ENCODE data around the gene GALNT12.

Gene GALNT12

DNA sequence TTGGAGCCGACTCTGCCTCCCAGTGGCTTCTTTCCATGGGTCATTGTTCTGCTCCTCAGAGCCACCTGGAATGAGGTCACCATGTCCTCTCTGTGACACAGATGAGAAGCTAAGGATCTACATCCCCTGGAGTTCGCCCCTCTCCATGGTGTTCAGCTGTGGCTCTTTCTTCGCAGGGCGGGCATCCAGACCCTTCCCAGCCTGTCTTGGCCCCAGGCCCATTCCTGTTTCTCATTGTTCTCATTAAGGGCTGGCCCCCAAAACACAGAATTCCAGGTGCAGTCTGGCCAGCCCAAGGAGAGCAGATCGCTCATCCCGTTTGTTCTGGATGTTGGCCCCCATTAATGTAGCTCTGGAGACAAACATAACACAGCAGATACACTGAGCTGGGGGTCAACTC lies 69.8 kb downstream of the GALNT12 start:
- DNase-seq (ENCODE audit: low read depth in 1 of 2, low spot score in 1 of 2) = no peak

- no peak for DNase-seq (ENCODE audit: low read depth in 1 of 2, low spot score in 1 of 2)
Observed at GRCh38 chr9:98879094-98879962, 71.9 kb downstream of the GALNT12 start.

- no peak for DNase-seq (ENCODE audit: low read depth in 1 of 2, low spot score in 1 of 2)
Observed at GRCh38 chr9:98879963-98880310, 72.5 kb downstream of the GALNT12 start.

- DNase-seq (ENCODE audit: low read depth in 1 of 2, low spot score in 1 of 2) = no peak
Observed at GRCh38 chr9:98880311-98881015, 73.0 kb downstream of the GALNT12 start.

DNA sequence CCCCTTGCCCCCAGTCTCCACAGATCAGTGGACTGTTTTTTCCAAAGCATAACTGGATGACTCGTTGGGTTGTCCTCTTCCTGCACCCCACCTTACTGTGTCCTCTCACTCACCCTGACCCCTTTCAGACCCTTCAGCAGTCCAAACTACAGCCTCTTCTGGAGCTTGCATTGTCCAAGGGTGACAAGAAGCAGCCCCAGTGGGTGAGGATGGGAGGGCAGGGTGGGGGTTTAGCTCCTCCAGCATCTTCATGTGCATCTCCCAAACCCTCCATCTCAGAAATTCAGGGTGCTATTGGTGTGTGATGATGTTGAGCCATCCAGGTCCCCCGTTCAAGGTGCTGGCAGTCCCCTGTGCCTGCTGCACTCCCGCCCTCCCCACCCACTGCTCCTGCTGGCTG lies 73.9 kb downstream of the GALNT12 start:
- no peak for DNase-seq (ENCODE audit: low read depth in 1 of 2, low spot score in 1 of 2)

DNA sequence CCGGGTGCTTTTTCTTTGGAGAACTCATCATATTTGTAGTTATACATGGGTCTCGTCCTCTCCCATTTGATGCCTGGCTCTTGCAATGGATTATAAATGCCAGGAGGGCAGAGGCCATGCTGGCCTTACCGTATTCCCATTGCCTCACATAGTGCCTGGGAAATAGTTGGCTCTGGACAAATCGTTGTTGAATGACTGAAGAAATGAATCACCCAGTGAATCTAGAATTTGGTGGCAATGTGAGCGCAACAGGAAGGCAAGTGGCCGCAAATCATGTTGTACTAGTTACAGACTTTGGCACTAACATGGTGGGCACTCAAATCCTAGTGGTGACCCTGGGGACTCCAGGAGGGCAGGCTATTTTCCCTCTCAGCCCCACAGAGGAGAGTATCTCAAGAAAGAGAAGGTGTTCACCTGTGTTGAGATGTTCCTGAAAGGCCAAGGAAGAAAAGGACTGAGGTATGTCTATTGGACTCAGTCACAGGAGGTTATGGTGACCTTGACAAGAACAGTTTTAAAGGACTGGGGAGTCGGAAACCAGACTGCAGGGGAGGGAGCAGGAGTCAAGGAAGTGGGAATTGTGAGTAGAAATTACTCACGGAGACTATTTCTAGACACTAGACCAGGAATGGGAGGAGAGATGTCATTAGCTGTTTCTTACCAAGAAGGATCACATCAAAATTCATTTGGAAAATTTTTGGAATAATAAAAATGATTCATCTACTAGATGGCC lies 74.5 kb downstream of the GALNT12 start:
- no peak for DNase-seq (ENCODE audit: low read depth in 1 of 2, low spot score in 1 of 2)

DNA sequence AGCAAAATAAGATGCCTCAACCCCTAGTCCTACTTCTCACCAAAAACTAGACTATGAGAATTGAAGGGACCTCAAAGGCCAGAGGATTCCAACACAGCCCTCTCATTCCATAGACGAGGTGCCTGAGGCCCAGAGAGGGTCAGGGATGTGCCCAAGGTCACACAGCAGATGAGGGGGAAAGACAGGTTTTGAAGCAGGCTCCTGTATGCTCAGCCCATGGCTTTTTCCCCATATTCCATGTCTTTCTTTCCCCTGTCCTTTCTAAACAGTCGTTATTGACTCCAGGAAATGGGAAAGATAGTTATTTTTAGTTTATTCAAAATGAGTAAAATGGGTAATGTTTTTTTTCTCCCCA lies 75.1 kb downstream of the GALNT12 start:
- DNase-seq (ENCODE audit: low read depth in 1 of 2, low spot score in 1 of 2) = no peak

DNA sequence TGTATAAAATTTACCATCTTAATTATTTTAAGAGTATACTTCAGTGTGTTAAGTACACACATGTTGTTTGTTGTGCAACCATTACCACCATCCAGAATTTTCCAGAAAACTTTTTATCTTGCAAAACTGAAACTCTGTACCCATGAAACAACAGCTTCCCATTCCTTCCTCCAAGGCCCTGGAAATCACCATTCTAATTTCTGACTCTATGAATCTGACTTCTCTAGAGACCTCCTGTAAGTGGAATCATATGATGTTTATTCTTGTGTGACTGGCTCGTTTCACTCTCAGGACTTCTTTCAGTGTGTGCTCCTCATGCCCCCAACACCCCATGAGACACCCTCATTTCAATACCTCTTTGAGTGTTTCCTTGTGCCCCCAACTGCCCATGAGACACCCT lies 75.8 kb downstream of the GALNT12 start:
- DNase-seq (ENCODE audit: low read depth in 1 of 2, low spot score in 1 of 2) = no peak

GRCh38 chr9:98884849-98885248 lies 77.4 kb downstream of the GALNT12 start:
- no peak for DNase-seq (ENCODE audit: low read depth in 1 of 2, low spot score in 1 of 2)

- DNase-seq (ENCODE audit: low read depth in 1 of 2, low spot score in 1 of 2) = no peak
Observed at GRCh38 chr9:98885575-98886295, 78.3 kb downstream of the GALNT12 start.

- DNase-seq (ENCODE audit: low read depth in 1 of 2, low spot score in 1 of 2) = no peak
Observed at GRCh38 chr9:98886691-98887229, 79.3 kb downstream of the GALNT12 start.

DNA sequence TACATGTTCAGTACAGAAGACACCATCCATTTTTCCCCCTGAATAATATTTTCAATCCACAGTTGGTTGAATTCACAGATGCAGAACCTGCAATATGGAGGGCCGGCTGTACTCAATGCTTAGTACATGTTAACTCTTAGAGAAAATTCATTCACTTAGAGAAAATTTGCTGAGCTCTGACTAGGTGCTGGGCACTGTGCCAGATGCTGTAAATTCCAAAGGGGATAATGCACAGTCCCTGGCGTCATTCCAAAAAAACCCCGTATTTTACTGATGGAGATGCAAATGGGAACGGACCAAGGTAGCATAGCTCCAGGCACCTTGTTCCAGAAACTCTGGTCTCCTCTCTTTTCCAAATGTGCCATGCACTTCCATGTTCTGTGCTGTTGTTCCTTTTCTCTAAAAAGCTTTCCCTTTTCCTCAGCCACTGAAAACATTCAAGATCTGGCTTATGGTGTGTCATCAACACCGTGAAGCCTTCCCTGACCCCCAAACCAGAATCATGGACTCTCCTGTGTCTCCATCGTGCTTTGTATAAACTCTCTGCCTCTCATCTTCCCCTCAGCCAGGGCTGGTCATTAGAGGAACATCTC lies 80.5 kb downstream of the GALNT12 start:
- DNase-seq (ENCODE audit: low read depth in 1 of 2, low spot score in 1 of 2) = no peak

- DNase-seq (ENCODE audit: low read depth in 1 of 2, low spot score in 1 of 2) = no peak
Observed at GRCh38 chr9:98888801-98889421, 81.4 kb downstream of the GALNT12 start.

DNA sequence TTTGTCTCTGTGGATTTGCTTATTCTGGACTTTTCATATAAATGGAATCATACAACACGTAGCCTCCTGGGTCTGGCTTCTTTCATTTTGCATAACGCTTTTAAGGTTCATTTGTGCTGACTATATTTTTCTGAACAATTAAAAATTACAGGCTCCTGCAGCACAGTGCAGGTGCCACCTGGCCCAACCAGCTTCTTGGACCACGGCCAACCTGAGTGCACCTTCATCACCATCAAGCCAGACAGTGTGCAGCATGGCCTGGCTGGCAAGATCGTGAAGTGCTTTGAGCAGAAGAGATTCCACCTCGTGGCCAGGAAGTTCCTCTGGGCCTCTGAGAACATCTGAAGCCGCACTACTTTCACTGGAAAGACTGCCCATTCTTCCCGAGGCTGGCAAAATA lies 82.8 kb downstream of the GALNT12 start:
- DNase-seq (ENCODE audit: low read depth in 1 of 2, low spot score in 1 of 2) = no peak

DNA sequence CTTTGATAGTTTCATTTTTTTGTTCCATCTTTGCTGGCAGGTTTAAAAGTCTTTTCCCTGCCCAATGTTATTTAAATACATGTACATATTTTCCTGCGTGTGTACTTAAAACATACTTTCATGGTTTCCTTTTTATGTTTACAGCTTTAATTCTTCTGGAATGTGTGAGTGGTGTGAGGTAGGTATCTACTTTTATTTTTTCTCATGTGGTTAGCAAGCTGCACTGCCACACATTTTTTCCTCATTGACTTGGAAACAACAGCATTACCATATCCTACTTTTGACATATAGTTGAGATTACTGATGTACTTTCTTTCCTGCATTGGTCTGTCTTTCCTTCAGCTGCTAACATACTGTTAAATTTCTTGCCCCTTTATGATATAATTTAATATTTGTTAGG lies 84.8 kb downstream of the GALNT12 start:
- DNase-seq (ENCODE audit: low read depth in 1 of 2, low spot score in 1 of 2) = no peak

DNA sequence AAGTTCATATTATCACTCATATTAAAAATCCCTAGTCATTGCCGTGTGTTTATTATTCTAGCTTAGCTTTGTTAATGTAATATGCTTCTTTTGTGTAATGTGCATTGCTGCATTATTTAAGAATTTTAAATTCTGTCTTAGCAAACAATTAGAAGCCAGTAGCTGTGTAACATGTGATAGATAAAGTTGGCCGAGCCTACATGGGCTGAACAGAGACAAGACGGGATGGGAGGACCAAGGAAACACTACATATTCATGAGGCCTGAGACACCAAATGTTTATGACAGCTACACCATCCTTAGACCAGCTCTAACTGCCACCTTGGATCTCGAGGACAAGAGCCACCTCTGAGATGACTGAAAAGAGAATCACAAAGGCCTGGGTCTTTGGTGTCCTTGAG lies 85.2 kb downstream of the GALNT12 start:
- no peak for DNase-seq (ENCODE audit: low read depth in 1 of 2, low spot score in 1 of 2)

DNA sequence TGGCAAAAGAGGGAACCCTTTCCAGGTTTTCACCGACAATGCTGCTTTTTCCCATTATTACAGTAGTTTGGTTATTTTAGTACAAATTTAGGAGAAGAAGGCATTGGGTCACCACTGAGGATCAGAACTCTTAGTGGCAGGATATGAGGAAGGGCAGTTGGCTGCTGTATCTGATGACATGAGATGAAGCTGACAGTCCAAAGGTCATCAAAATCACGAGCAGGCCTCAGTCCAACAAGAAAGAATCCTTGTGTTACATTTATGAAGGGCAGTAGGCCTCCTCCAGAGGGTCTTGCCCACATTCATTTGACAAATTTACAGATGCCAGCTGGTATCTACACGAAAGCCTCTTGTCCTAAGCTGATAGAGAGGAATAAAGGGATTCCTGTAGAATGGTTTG lies 86.7 kb downstream of the GALNT12 start:
- DNase-seq (ENCODE audit: low read depth in 1 of 2, low spot score in 1 of 2) = no peak

- DNase-seq (ENCODE audit: low read depth in 1 of 2, low spot score in 1 of 2) = no peak
Observed at GRCh38 chr9:98894761-98895160, 87.3 kb downstream of the GALNT12 start.

GRCh38 chr9:98896632-98897031 lies 89.2 kb downstream of the GALNT12 start:
- no peak for DNase-seq (ENCODE audit: low read depth in 1 of 2, low spot score in 1 of 2)

GRCh38 chr9:98897745-98898144 lies 90.3 kb downstream of the GALNT12 start:
- no peak for DNase-seq (ENCODE audit: low read depth in 1 of 2, low spot score in 1 of 2)

Data from stimulated activated CD4-positive, alpha-beta T cell treated with anti-CD3 and anti-CD28 coated beads, Interleukin-15, amount 100 ng/mL, for 1 hour (primary cell).